ENCODE measurements around the gene TRAP1.

DNA sequence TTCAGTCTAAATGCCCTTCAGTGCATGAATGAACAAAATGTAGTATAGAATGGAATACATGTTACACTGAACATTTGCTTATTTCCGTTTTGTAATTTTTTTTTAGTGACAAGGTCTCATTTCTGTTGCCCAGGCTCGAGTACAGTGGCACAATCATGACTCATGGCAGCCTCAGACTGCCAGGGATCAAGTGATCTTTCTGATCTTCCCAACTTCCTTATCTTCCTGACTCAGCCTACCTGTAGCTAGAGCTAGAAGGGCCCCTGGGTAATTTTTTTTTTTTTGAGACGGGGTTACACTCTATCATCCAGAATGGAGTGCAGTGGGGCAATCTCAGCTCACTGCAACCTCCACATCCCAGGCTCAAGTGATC, 98.6 kb downstream of the TRAP1 start:
- TF ChIP-seq, protein P1, sequence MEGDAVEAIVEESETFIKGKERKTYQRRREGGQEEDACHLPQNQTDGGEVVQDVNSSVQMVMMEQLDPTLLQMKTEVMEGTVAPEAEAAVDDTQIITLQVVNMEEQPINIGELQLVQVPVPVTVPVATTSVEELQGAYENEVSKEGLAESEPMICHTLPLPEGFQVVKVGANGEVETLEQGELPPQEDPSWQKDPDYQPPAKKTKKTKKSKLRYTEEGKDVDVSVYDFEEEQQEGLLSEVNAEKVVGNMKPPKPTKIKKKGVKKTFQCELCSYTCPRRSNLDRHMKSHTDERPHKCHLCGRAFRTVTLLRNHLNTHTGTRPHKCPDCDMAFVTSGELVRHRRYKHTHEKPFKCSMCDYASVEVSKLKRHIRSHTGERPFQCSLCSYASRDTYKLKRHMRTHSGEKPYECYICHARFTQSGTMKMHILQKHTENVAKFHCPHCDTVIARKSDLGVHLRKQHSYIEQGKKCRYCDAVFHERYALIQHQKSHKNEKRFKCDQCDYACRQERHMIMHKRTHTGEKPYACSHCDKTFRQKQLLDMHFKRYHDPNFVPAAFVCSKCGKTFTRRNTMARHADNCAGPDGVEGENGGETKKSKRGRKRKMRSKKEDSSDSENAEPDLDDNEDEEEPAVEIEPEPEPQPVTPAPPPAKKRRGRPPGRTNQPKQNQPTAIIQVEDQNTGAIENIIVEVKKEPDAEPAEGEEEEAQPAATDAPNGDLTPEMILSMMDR (IDR thresholded peaks at IDR 0.05; ENCODE audit: low read length), result no peak
- TF ChIP-seq EZH2 (IDR thresholded peaks at IDR 0.05; ENCODE audit: borderline replicate concordance, low read length), result no peak

Data from OCI-LY1 (cell line).